HepG2 (cell line): ENCODE measurements around the gene SLC22A23. TPM values are rescaled to one million over a fixed set of nuclear protein-coding genes. Genes with fewer than 3 reads are reported as not detected.

Experiments used
- ATAC-seq: fragments of 200-7000 bp; cut with Tn5 transposase; 3 replicates; pipeline ENCODE4 v1.9.1; 2020; ENCODE audit warnings: mild to moderate bottlenecking, moderate library complexity
- BruUV-seq: library from RNA; stranded (reverse); fragments of 400-500 nt; replicated peaks from 2 replicates; lab custom pipeline; 2021; lab: Mats Ljungman, UMichigan
- CTCF ChIA-PET: fragments of 300-600 bp; formaldehyde crosslinking; extraction: SDS; loops from one replicate; lab custom pipeline; 2021; ENCODE audit warnings: low total read pairs, inconsistent platforms, low intra/inter-chr PET ratio; lab: Yijun Ruan, JAX
- POLR2A ChIA-PET: fragments of 350-600 bp; sonication (Branson Sonifier 250); formaldehyde crosslinking; loops from one replicate; lab custom pipeline; 2020; ENCODE audit warnings: antibody characterized with exemption, inconsistent platforms; lab: Yijun Ruan, JAX
- DNase-seq: peaks from one replicate; pipeline ENCODE4 v3.0.0-alpha.2; 2015; ENCODE audit warnings: low spot score
- FAIRE-seq: peaks from 3 replicates; lab custom pipeline; 2011; peaks lifted over from hg19 to GRCh38; lab: Jason Lieb, UNC
- H2AFZ ChIP-seq: one replicate; pipeline ENCODE4 v1.6.1; 2011; ENCODE audit warnings: low read length, inconsistent platforms
- H3K27ac ChIP-seq: fragments of 300-600 bp; 3 replicates; pipeline ENCODE4 v1.8.0; 2011; ENCODE audit warnings: mixed run types, mild to moderate bottlenecking, mixed read lengths, low read length, inconsistent platforms; ENCODE audit not compliant: insufficient read depth; ENCODE audit errors: extremely low read length
- H3K27me3 ChIP-seq, 2 experiments: fragments of 200-600 bp in 1 of 2; 2 replicates in 1 of 2; 3 replicates in 1 of 2; pipeline versions ENCODE4 v1.6.0 to v1.8.0; 2011; ENCODE audit warnings: low read length in 2 of 2, mild to moderate bottlenecking in 2 of 2, moderate library complexity in 2 of 2, inconsistent platforms in 1 of 2; ENCODE audit not compliant: insufficient read depth in 2 of 2, control insufficient read depth in 1 of 2
- H3K36me3 ChIP-seq, 2 experiments: fragments of 200-600 bp in 1 of 2; replicated peaks in 1 of 2; 2 replicates in 1 of 2; 3 replicates in 1 of 2; pipeline versions ENCODE4 v1.5.1 to v1.8.0; 2011; ENCODE audit warnings: low read length in 2 of 2, inconsistent platforms in 1 of 2; ENCODE audit not compliant: insufficient read depth in 2 of 2, control insufficient read depth in 1 of 2
- H3K4me1 ChIP-seq: 2 replicates; pipeline ENCODE4 v1.5.1; 2012; ENCODE audit warnings: low read length, inconsistent platforms; ENCODE audit not compliant: insufficient read depth
- H3K4me2 ChIP-seq: 2 replicates; pipeline ENCODE4 v1.6.0; 2011; ENCODE audit warnings: low read depth, low read length, inconsistent platforms
- H3K4me3 ChIP-seq, 3 experiments: fragments of 200-600 bp in 1 of 3; sonication (generic), shearing (Covaris generic) in 1 of 3; replicated peaks in 1 of 3; 2 replicates each; pipeline ENCODE4 v1.5.1; 2011 to 2016; ENCODE audit warnings: low read length in 3 of 3, inconsistent platforms in 2 of 3, low read depth in 2 of 3, mild to moderate bottlenecking in 2 of 3, control low read depth in 1 of 3, mixed read lengths in 1 of 3; ENCODE audit not compliant: insufficient read depth in 1 of 3
- H3K79me2 ChIP-seq: one replicate; pipeline ENCODE4 v1.6.1; 2011; ENCODE audit warnings: low read length, inconsistent platforms; ENCODE audit not compliant: insufficient read depth
- H3K9ac ChIP-seq: 2 replicates; pipeline ENCODE4 v1.6.0; 2011; ENCODE audit warnings: mild to moderate bottlenecking, low read depth, low read length, inconsistent platforms; ENCODE audit not compliant: insufficient read depth
- H3K9me3 ChIP-seq: 2 replicates; pipeline ENCODE4 v1.5.1; 2012; ENCODE audit warnings: mild to moderate bottlenecking, low read length
- H4K20me1 ChIP-seq: 2 replicates; pipeline ENCODE4 v1.6.0; 2011; ENCODE audit warnings: inconsistent platforms, mild to moderate bottlenecking, low read length, moderate library complexity; ENCODE audit not compliant: insufficient read depth
- ADNP ChIP-seq: sonication (generic); formaldehyde crosslinking; IDR thresholded peaks from 2 replicates; pipeline ENCODE4 v1.4.0; 2020; ENCODE audit warnings: missing genetic modification reagents
- CBFB ChIP-seq: sonication (generic); formaldehyde crosslinking; IDR thresholded peaks from 2 replicates; pipeline ENCODE4 v1.4.0; 2020; ENCODE audit warnings: missing genetic modification reagents
- CCDC6 ChIP-seq: sonication (generic); formaldehyde crosslinking; IDR thresholded peaks from 2 replicates; pipeline ENCODE4 v1.8.1; 2022; ENCODE audit warnings: mild to moderate bottlenecking, missing genetic modification reagents, moderate library complexity
- E2F2 ChIP-seq: sonication (generic); formaldehyde crosslinking; IDR thresholded peaks from 2 replicates; pipeline ENCODE4 v1.4.0; 2020; ENCODE audit warnings: missing genetic modification reagents, borderline replicate concordance
- E2F5 ChIP-seq: sonication (generic); formaldehyde crosslinking; conservative IDR thresholded peaks from 2 replicates; pipeline ENCODE4 v1.4.0; 2020; ENCODE audit warnings: missing genetic modification reagents
- HNF1A ChIP-seq, 2 experiments: sonication (generic) in 1 of 2; formaldehyde crosslinking in 1 of 2; IDR thresholded peaks; 2 replicates each; pipeline versions ENCODE4 v1.4.0 to v1.6.1; 2016 to 2020; ENCODE audit warnings: borderline replicate concordance in 1 of 2, low read depth in 1 of 2, mild to moderate bottlenecking in 1 of 2, missing genetic modification reagents in 1 of 2
- MAFG ChIP-seq: sonication (generic); formaldehyde crosslinking; IDR thresholded peaks from 2 replicates; pipeline ENCODE4 v1.5.1; 2020; ENCODE audit warnings: mild to moderate bottlenecking, missing genetic modification reagents
- MBD4 ChIP-seq: IDR thresholded peaks from 2 replicates; pipeline ENCODE4 v1.6.1; 2012; ENCODE audit warnings: low read length, inconsistent platforms, borderline replicate concordance
- NFIB ChIP-seq: sonication (generic); formaldehyde crosslinking; IDR thresholded peaks from 2 replicates; pipeline ENCODE4 v1.9.0; 2021; ENCODE audit warnings: missing genetic modification reagents, mild to moderate bottlenecking, borderline replicate concordance
- RELA ChIP-seq: sonication (generic); formaldehyde crosslinking; IDR thresholded peaks from 2 replicates; pipeline ENCODE4 v1.4.0; 2020; ENCODE audit warnings: missing genetic modification reagents
- RFX1 ChIP-seq: fragments of 450-650 bp; IDR thresholded peaks from 2 replicates; pipeline ENCODE4 v1.6.1; 2017
- SP2 ChIP-seq: sonication (generic); formaldehyde crosslinking; IDR thresholded peaks from 2 replicates; pipeline ENCODE4 v1.5.1; 2020; ENCODE audit warnings: mild to moderate bottlenecking, missing genetic modification reagents
- SRF ChIP-seq: IDR thresholded peaks from 2 replicates; pipeline ENCODE4 v1.6.1; 2011; ENCODE audit warnings: mild to moderate bottlenecking, low read depth, low read length, moderate library complexity
- U2AF1 ChIP-seq: fragments of 200-400 bp; formaldehyde crosslinking; optimal IDR thresholded peaks from 2 replicates; pipeline ENCODE3; 2017; ENCODE audit warnings: mild to moderate bottlenecking, low read depth, low read length
- ZFP36L1 ChIP-seq: sonication (generic); formaldehyde crosslinking; IDR thresholded peaks from 2 replicates; pipeline ENCODE4 v1.8.0; 2022; ENCODE audit warnings: mild to moderate bottlenecking, missing genetic modification reagents, moderate library complexity
- ZNF101 ChIP-seq: sonication (generic); formaldehyde crosslinking; IDR thresholded peaks from 2 replicates; pipeline ENCODE4 v1.4.0; 2020; ENCODE audit warnings: mild to moderate bottlenecking, low read depth, missing genetic modification reagents, borderline replicate concordance
- ZNF879 ChIP-seq: sonication (generic); formaldehyde crosslinking; IDR thresholded peaks from 2 replicates; pipeline ENCODE4 v1.8.1; 2023; ENCODE audit warnings: missing genetic modification reagents
- ZNF891 ChIP-seq: sonication (generic); formaldehyde crosslinking; IDR thresholded peaks from 2 replicates; pipeline ENCODE4 v1.5.0; 2020; ENCODE audit warnings: mild to moderate bottlenecking, missing genetic modification reagents
- WGBS: methylation state at CpG from one replicate; pipeline ENCODE4 v1.1.6; 2017; ENCODE audit warnings: low lambda C conversion rate; 5-methylcytosine and 5-hydroxymethylcytosine counted together
- in situ Hi-C: cut with HindIII; loops from 2 replicates; pipeline ENCODE4 v1.10.0; 2017; ENCODE audit warnings: low pct_unique_long_range_greater_than_20kb; ENCODE audit not compliant: extremely low pct_ligation_motif_present
- intact Hi-C: fragments of 100-400 bp; cut with micrococcal nuclease; formaldehyde crosslinking; loops from one replicate; pipeline ENCODE4 v1.10.0; 2022; ENCODE audit not compliant: unreplicated experiment
- polyA plus RNA-seq, 8 experiments: library from polyadenylated mRNA; depleted of rRNA in 3 of 8; stranded (reverse) in 7 of 8; unstranded in 1 of 8; fragments of >200 nt; fragmentation: Illumina TruSeq in 4 of 8; extraction: Trizol in 4 of 8; gene quantifications; 2 replicates each; pipeline versions ENCODE4 v1.2.1 to v1.2.3, GENCODE V29; 2011 to 2016; ENCODE audit warnings: low read depth in 4 of 8, missing spikeins in 1 of 8, mixed read lengths in 1 of 8; ENCODE audit not compliant: insufficient read depth in 1 of 8
- total RNA-seq, 5 experiments: library from RNA; depleted of rRNA; stranded (reverse); fragments of >200 nt; fragmentation: Illumina TruSeq; extraction: Trizol; gene quantifications; 2 replicates each; pipeline ENCODE4 v1.2.3, GENCODE V29; 2016; ENCODE audit warnings: low read depth in 1 of 5

Gene SLC22A23
- total and polyA plus RNA-seq, 2 of the 13 experiments (the other 11 are each of a cell fraction or from before 2014, with no cell fraction given) = 11.8 to 17.5 TPM

- CTCF ChIA-PET = interaction anchor here (1.5 to 2.5 kb wide), 3 partner anchors 44 to 320 kb away, joined by 3 to 7 read pairs (median 4); no protein-coding TSS in a partner anchor
- in situ Hi-C loops = loop anchor here (5.0 kb wide), 1 partner anchor 90 kb away; no protein-coding TSS in a partner anchor
- POLR2A ChIA-PET = interaction anchor here (1.0 to 12.5 kb wide), 5 partner anchors 9 to 46 kb away, joined by 3 to 271 read pairs (median 14); partner anchors contain the start of gene SLC22A23
- peaks cover 38% of the 10 kb centered on the region for H3K79me2 ChIP-seq
- WGBS = 51% methylated on average over 11 of the region's 11 CpGs
- no TSS peak for BruUV-seq
- H3K9ac ChIP-seq = peak overlapping the region; percentile 21
- peak overlapping the region; percentile 84 for H3K4me2 ChIP-seq
- H3K27me3 ChIP-seq = no peaks in the 10 kb centered on the region
- H4K20me1 ChIP-seq = no peaks in the 10 kb centered on the region
- DNase-seq = peak; percentile 84
- H3K27ac ChIP-seq = peak overlapping the region; percentile 93
- intact Hi-C loops = loop anchor here (2.0 to 10.0 kb wide), 3 partner anchors 43 to 320 kb away; no protein-coding TSS in a partner anchor
- no peak overlapping the region for H2AFZ ChIP-seq
- H3K9me3 ChIP-seq = no peaks in the 10 kb centered on the region; the same call in 1 of the 2 replicates
- peak; percentile 89 for FAIRE-seq
- H3K4me3 ChIP-seq = 0 out of 6 replicates have a peak overlapping the region, but pooled peaks of 1 of the 3 experiments have one; percentile 6
- peak; percentile 1; the same call in 1 of the 3 replicates for ATAC-seq
- peaks cover 88% of the 10 kb centered on the region for H3K4me1 ChIP-seq
- peaks cover 12 to 54% of the 10 kb centered on the region in 2 experiments for H3K36me3 ChIP-seq
- TF ChIP-seq SP2 (no peak), HNF1A (IDR thresholded peaks at IDR 0.05; ENCODE audit: low read depth) (peak; percentile 49), HNF1A (CRISPR knock-in tag; IDR thresholded peaks at IDR 0.05; ENCODE audit: borderline replicate concordance) (peak; percentile 78; the same call in 1 of the 2 replicates), MBD4 (no peak), SRF (no peak), RELA (CRISPR knock-in tag) (no peak), U2AF1 (no peak), ADNP (CRISPR knock-in tag) (0 out of 2 replicates have a peak, but pooled peaks have one; percentile 49), RFX1 (no peak), CBFB (CRISPR knock-in tag) (no peak), E2F5 (CRISPR knock-in tag) (no peak), ZNF101 (no peak), ZFP36L1 (CRISPR knock-in tag) (no peak), NFIB (no peak), E2F2 (CRISPR knock-in tag) (no peak), ZNF879 (CRISPR knock-in tag) (no peak), ZNF891 (CRISPR knock-in tag) (no peak), CCDC6 (CRISPR knock-in tag) (no peak), MAFG (CRISPR knock-in tag) (no peak)
Measured at GRCh38 chr6:3411967-3412778, 44.7 kb downstream of the SLC22A23 start.
